Fibroblast of skin of abdomen (primary cell): Measurements from ENCODE around the gene ATP2B3.

Experiments
- DNase-seq: peaks from one replicate; pipeline ENCODE4 v3.0.0-alpha.2; 2013

Gene ATP2B3

DNA sequence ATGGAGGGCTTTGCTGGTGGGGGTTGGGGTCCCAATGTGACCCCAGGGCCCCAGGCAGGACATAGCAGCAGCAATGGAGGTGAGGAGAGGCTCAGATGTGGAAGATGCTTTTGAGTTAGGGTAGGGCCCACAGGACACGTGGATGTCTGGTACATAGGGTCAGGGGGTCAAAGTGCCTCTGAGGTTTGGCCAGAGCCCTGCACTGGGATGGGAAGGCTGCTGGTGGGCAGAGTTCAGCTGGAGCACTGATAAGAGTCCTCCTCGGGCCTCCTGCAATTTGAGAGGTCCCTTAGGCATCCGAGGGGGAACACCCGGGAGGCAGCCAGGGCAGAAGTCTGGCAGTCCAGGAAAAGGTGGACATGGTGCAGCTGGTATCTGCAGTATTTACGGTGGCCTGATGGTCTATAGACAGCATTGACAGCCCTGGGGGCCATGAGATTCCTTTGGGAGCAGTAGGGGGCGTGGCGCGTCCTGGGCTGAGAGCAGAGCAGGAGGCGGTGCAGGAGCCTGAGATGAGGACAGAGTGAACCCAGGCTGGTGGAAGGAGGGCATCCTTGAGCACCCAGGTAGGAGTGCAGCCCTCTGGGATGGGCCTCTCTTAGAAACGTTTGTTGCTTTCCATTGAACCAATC, 58.9 kb downstream of the ATP2B3 start:
- DNase-seq: no peak

- DNase-seq: no peak
Measured at GRCh38 chrX:153576961-153577360, 59.5 kb downstream of the ATP2B3 start.

- no peak for DNase-seq
Measured at GRCh38 chrX:153578200-153578835, 60.9 kb downstream of the ATP2B3 start.

DNA sequence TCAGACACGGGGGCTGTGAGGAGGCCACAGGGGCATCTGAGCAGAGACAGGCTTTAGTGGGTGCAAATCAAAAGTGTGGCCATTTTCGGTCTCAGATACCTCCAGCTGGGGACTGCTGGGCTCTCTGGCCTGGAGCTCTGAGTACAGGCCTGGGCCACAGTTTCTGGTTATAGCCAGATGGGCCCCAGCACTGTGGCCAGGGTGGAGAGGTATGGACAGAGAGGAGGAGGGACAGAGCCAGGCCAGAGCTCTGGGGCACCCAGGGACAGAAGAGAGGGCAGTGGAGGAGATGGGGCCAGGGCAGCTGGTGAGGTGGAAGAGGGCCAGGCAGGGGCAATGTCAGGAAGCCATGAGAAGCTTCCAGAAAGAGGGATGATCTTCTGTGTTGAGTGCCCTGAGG, 61.4 kb downstream of the ATP2B3 start:
- DNase-seq: no peak

DNA sequence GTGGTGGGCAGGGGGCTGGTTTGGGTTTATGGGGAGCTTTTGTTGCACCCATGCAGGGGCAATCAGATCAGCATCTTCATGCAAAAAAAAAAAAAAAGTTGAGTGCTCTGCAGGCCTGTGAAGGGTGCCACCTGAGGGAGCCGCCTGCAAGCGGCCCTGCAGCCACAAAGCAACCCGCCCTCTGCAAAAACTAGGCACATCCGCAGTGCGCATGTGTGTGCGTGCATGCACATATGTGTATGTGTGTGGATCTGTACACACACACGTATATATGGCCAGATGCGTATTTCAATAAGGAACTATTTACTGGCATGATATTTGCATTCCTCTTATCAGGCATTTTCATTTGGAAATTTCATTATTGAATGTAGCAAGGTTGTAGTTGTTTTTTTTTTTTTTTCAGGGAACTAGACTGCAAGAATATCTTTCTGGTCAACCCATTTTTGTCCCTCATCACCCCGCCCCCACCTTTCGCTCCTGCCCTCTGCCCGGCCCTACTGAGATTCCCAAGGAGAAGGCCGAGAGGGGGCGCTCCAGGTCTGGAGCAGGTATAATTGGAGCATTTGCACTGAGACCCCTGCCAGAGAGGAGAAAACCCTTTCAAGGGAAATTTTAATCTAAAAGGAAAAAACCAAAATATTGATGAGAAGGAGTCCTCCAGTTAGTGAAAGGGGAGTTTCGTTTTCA, 63.4 kb downstream of the ATP2B3 start:
- no peak for DNase-seq

DNA sequence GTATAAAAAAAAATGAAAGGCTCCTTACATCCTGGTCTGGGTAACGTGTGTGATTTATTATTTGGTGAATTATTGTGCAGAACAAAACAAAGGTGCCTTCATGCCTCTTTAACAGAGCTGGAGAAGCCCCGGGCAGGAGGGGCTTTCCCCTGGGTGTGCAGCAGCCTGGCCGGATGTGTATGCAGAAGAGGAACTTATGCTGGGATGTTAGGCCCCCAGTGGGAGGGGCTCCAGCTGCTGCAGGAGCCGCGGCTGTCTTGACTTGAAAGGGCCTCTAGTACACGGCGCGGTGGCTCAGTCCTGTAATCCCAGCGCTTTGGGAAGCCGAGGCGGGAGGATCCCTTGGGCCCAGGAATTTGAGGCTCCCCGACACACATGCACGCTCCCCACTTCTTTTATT, 65.5 kb downstream of the ATP2B3 start:
- peak; percentile 35 for DNase-seq

DNA sequence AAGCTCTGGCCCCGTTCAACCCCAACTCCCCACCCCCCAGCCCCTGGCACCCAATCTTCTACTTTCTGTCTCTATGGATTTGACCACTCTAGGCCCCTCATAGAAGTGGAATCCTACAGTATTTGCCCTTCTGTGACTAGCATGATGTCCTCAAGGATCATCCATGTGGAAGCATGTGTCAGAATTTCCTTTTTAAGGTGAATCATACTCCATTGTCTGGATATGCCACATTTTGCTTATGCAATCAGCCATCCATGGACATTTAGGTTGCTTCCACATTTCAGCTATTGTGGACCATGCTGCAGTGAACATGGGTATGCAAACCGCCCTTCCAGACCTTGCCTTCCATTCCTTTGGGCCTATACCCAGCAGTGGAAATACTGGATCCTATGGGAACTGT, 66.0 kb downstream of the ATP2B3 start:
- peak; percentile 4 for DNase-seq

DNA sequence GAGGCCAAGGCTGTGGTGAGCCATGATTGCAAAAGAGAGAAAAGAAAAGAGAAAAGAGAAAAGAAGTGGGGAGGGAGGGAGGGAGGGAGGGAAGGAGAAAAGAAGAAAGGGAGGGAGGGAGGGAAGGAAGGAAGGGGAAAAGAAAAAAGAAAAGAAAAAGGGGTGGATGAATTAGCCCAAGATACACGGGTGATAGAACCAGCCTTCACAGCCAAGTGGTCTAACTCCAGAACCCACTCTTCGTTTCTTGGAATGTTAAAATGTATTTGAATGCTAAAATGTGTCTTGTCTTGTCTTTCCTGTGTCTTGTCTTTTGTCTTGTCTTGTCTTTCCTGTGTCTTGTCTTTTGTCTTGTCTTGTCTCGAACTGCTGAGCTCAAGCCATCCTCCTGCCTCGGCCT, 68.4 kb downstream of the ATP2B3 start:
- DNase-seq: no peak

- no peak for DNase-seq
Measured at GRCh38 chrX:153587342-153587741, 69.9 kb downstream of the ATP2B3 start.

DNA sequence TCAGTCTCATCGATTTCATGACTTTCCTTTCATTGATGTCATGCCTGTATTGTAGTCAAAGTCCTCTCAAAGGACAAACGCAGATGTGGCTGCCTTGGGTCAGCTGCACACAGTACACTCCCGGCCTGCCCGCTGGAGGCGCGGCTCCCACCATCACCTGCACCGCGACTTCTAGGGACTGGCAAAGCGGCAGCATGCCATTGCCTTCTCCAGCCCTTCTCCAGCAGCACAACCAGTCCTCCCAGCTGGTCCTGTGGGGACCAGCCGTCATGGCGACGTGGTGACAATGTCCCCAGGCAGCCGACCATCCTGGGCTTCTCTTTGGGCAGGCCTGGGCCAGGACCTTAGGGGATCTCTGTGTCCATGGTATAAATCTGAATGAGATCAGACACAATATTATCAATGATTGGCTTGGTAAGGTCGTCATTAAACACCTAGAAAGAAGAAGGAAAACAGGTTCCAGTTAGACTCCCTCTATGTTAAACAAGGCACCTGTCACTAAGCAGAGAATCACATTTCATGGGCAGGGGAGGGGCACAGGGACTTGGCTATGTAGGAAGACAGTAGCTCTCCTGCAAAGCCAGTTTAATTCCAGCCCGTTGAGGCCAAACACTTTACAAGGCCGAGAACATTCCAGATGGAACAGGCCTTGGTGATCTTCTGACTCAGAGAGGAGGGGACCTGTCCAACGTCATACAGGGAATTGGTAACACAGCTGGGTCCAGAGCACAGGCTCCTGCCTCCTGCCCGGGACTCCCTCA, 70.8 kb downstream of the ATP2B3 start:
- no peak for DNase-seq

GRCh38 chrX:153588782-153589446, 71.5 kb downstream of the ATP2B3 start:
- DNase-seq: no peak

DNA sequence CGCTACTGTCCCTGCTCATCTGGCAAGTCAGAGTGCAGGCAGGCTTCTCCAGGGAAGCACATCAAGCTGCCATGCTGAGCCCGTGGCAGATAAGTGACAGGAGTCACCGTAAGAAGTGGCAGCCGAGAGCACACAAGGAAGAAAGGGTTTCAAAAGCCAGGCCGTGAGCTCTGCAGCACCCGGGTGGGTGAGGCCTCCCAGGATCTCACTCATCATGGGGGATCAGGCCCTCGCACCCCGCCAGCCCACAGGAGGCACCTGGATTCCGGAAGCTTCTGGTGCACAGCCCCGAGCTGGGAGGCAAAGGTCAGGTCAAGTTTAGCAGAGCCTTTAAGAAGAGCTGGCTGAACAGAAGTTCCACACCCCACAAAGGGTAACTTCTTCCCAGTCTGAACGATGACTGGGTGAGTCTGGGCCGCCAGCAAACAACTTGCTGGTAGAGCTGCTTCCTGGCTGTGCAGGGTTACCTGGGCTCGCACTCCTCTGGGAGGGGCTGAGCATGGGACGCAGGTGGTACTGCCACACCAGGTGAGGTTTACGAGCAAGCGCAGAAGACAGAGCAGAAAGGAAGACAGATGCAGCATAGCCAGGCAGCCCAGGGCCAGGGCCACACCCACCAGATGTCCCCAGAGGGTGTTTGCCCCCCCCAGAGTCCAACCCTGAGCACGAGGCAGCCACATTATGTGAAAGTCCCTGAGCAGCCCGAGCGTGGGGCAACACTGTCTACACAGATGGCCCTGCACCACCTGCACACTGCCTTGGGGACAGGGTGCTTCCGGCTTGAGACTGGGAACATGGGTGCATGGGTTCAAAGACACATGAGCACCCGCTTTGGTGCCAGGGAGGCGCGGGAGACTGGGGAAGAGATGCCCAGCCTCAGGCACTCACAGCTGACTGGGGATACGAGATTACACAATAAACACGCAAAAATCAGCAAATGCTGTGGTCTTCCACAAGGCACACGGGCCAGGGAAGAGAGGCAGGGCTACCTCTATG, 73.8 kb downstream of the ATP2B3 start:
- DNase-seq: no peak

- no peak for DNase-seq
Measured at GRCh38 chrX:153592091-153592833, 74.8 kb downstream of the ATP2B3 start.

DNA sequence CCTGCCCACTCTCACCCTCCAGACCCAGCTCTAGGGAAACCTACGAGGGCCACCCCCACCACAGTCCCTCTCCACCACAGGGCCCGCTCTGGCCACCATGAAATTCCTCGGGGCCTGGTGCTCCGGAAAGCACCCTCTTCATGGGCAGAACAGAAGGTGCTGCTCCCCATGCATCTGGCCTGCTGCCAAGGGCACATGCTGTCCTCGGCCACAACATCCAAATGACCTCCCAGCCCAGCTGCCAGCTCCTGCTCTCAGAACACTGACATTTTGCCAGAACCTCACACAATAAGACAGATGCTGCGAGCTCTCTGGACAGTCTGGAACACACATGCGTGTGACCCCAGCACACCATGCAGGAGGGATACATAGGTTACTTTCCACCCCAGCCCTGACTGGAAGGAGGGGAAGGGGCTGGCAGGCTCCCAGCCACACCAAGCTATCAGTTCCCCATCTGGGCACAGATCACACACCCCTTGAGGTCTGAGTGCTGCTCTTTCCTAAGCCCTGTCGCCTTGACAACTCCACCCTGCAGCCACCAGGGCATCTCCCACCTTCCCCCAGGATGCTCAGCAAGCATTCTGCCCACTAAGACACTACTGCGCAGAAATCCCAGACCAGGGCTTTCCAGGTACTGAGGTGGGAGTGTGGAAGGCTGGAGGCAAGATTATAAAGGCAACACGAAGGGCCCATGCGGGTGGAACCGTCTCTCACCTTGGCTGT, 75.7 kb downstream of the ATP2B3 start:
- no peak for DNase-seq

DNA sequence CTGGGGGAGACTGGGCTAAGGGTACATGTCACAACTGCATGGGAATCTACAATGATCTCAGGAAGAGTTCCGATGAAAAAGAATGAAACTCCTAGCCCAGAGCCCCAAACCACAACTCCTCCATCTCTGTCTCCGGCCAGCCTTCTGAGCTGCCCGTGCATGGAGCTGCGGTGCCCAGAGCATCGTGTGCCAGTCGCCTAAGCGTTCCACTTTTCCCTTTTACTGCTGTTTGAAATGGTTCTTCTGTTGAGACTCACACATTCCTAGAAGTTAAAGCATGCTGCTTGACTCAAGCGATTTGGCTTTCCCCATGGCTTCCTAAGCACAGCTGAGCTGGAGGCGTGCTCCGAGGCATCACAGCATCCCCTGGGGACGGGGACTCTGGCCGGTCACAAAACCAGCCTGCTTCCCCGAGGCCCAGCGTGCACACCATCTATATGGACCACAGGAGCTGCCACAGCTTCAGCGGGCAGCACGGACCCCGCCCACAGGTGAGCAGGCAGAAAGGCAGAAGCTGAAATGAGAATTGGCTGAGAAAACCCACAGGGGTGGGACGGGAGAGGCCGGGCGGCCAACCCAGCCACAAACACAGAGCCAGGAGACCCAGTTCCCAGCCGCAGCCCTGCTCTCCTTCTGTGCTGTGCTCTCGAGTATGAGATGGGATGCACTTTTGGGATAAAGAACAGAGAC, 76.5 kb downstream of the ATP2B3 start:
- no peak for DNase-seq

DNA sequence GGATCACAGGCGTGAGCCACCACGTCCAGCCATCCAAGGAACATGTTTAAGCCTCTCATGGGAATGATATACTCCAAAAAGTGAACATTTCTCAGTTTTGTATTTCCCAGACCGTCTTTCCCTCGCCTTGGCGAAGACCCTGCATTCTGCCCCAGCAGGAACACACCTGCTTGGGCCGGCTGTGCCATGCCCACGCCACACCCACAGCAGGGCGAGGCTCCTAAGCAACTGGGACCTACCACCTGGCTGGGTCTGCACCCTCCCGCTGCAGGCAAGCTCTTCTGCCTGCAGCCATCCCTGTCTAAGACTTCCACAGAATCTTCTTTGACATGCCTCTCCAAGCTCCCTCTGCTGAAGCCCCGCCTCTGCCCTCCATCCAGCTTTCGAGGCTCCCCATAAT, 77.9 kb downstream of the ATP2B3 start:
- no peak for DNase-seq

- no peak for DNase-seq
Measured at GRCh38 chrX:153595859-153596857, 78.7 kb downstream of the ATP2B3 start.
